HFFc6 (cell line): ENCODE data around the gene LCN10. TPM values are rescaled to one million over a fixed set of nuclear protein-coding genes. Genes with fewer than 3 reads are reported as not detected.

Experiments used
- DNase-seq: peaks from one replicate; pipeline ENCODE4 v3.0.0-alpha.2; 2018
- H3K27ac Mint-ChIP-seq: 2 replicates; pipeline ENCODE4 v1.8.0; 2020; ENCODE audit warnings: mild to moderate bottlenecking, mixed read lengths
- H3K27me3 Mint-ChIP-seq: 2 replicates; pipeline ENCODE4 v1.8.0; 2021; ENCODE audit warnings: mild to moderate bottlenecking, moderate library complexity, mixed read lengths; ENCODE audit not compliant: insufficient read depth
- H3K36me3 Mint-ChIP-seq: 2 replicates; pipeline ENCODE4 v1.8.0; 2021; ENCODE audit warnings: low read depth, mixed read lengths
- H3K4me1 Mint-ChIP-seq: 2 replicates; pipeline ENCODE4 v1.8.0; 2020; ENCODE audit warnings: low read depth, mixed read lengths
- H3K4me3 Mint-ChIP-seq: 2 replicates; pipeline ENCODE4 v1.8.0; 2020; ENCODE audit warnings: mild to moderate bottlenecking, moderate library complexity, mixed read lengths
- H3K9me3 Mint-ChIP-seq: 2 replicates; pipeline ENCODE4 v1.8.0; 2020; ENCODE audit warnings: mild to moderate bottlenecking, mixed read lengths
- total RNA-seq, 6 experiments: library from RNA; stranded (reverse); fragmentation: NEBNext Ultra II Directional; extraction: Animal tissue kit (Norgen Biotek cat#: 25700); gene quantifications; 2 replicates in 1 of 6; 3 replicates in 5 of 6; pipeline ENCODE4 v1.2.3, GENCODE V29; 2021
- TF ChIP-seq, protein P1 (sequence below): fragments of 200-600 bp; sonication (generic); IDR thresholded peaks from 2 replicates; pipeline ENCODE4 v1.5.0; 2021; ENCODE audit warnings: antibody characterized with exemption, mild to moderate bottlenecking

LCN10 gene
- total RNA-seq, 6 experiments from 2014 or later, result not detected

DNA sequence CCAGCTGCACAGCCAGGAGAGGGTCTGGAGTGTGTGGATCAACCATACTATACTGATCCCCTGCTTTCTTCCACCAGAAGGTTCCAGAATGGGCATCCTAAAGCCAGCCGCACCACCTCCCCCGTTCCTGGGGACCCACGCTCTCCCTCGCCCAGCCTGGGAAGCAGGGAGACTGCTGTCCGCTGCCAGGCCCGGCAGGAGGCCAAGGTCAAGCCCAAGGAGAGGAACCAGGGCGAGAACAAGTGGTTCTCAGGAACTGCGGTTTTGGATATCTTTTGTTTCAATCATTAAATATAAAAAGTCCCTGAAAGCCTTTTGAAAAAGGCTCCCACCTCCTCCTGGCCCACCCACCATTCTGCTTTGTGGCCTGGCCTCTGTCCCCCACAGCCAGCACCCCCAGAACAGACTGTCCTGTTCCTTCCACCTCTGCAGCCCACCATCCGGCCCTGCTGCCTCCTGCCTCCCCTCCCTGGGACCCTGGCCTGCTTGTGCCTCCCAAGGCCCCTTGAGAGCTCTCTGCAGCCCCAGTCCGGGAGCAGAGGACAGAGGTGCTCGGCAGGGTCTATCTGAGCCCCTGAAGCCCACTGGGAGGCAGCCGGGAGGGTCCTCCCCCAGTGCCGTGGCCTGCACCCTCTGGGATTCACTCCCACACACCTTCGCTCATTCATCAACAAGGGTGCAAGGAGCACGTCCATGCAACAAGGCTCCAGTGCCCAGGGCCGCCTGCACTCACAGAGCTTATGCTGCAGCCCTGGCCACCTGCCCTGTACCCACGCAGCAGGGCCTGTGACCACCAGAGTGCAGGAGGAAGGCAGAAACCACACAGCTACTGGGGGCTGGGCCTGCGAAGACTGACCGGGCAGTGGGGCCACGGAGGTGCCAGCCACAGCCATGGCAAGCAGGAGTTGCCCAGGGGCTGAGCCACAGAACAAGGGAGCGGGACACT is 6.2 kb upstream of the LCN10 start:
- Mint-ChIP-seq H3K4me3 (no peak overlapping the region), H3K27ac (no peak overlapping the region), H3K27me3 (peaks cover 13% of the 10 kb centered on the region; the same call in 1 of the 2 replicates), H3K36me3 (no peaks in the 10 kb centered on the region), H3K9me3 (peaks cover 12% of the 10 kb centered on the region), H3K4me1 (no peaks in the 10 kb centered on the region; the same call in 1 of the 2 replicates)
- TF ChIP-seq, protein P1, sequence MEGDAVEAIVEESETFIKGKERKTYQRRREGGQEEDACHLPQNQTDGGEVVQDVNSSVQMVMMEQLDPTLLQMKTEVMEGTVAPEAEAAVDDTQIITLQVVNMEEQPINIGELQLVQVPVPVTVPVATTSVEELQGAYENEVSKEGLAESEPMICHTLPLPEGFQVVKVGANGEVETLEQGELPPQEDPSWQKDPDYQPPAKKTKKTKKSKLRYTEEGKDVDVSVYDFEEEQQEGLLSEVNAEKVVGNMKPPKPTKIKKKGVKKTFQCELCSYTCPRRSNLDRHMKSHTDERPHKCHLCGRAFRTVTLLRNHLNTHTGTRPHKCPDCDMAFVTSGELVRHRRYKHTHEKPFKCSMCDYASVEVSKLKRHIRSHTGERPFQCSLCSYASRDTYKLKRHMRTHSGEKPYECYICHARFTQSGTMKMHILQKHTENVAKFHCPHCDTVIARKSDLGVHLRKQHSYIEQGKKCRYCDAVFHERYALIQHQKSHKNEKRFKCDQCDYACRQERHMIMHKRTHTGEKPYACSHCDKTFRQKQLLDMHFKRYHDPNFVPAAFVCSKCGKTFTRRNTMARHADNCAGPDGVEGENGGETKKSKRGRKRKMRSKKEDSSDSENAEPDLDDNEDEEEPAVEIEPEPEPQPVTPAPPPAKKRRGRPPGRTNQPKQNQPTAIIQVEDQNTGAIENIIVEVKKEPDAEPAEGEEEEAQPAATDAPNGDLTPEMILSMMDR, result no peak
- DNase-seq, result no peak

DNA sequence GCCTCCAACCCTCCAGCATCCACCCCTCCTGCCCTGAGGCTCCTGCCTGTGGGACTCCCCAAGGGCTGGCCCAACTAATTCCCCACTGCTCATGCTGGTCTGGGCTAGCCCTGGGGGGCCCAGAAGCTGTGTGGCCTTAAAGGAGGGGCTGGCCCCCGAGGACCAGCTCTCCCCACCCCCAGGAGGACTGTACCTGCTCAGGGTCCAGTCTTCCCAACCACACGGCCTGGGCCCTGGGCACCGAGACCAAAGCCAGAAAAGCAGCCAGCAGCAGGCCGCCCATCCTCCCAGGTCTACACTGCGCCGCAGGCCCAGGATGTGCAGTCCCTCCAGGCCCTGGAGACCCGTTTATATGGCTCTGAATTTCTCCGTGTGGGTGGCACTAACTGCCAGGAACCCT is 5.5 kb upstream of the LCN10 start, which contains the start of gene LCN6:
TSS of gene LCN6 (minus strand) at position 325 of the 400 bp plus-strand sequence. CDS start at position 283, 42 bp downstream.
- TF ChIP-seq, protein P1, result no peak
- H3K27me3 Mint-ChIP-seq, result peaks cover 13% of the 10 kb centered on the region; the same call in 1 of the 2 replicates
- H3K4me3 Mint-ChIP-seq, result no peak within 1 kb of the TSS
- no peak for DNase-seq
- H3K4me1 Mint-ChIP-seq, result no peaks in the 10 kb centered on the region; the same call in 1 of the 2 replicates
- no peak within 1 kb of the TSS for H3K27ac Mint-ChIP-seq
- no peaks in the 10 kb centered on the region for H3K36me3 Mint-ChIP-seq
- H3K9me3 Mint-ChIP-seq, result peaks cover 12% of the 10 kb centered on the region

DNA sequence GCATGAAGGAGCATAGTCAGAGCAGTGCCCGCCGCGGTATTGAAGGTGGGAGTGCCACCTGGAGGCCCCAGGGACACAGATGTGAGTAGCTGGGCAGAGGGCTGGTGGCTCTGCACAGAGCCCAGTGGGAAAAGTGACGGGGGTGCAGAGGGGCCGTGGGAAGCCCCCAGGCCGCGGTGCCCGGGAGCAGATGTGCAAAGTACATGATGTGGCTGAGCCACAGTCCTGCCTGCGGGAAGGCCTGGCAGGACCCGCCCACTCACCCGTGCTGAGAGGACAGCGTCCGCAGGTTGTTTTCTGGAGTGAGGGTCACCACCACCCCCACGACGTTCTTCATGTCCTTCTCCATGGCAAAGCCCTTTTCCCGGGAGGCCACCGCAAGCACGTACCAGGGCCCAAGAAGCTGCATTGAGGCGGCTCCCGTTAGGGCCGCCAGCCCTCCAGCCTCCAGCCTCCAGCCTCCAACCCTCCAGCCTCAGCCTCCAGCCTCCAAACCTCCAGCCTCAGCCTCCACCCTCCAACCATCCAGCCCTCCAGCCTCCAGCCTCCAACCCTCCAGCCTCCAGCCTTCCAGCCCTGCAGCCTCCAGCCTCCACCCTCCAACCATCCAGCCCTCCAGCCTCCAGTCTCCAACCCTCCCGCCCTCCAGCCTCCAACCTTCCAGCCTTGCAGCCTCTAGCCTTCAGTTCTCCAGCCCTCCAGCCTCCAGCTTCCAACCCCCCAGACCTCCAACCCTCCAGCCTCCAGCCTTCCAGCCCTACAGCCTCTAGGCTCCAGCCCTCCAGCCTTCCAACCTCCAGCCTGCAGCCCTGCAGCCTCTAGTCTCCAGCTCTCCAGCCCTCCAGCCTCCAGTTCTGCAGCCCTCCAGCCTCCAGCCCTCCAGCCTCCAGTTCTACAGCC is 4.7 kb upstream of the LCN10 start:
- peaks cover 9% of the 10 kb centered on the region for H3K27me3 Mint-ChIP-seq
- no peak overlapping the region for H3K4me3 Mint-ChIP-seq
- no peak for DNase-seq
- H3K27ac Mint-ChIP-seq, result no peak overlapping the region
- H3K36me3 Mint-ChIP-seq, result no peaks in the 10 kb centered on the region
- H3K9me3 Mint-ChIP-seq, result peaks cover 10% of the 10 kb centered on the region
- TF ChIP-seq, protein P1, result no peak
- H3K4me1 Mint-ChIP-seq, result no peaks in the 10 kb centered on the region; the same call in 1 of the 2 replicates

DNA sequence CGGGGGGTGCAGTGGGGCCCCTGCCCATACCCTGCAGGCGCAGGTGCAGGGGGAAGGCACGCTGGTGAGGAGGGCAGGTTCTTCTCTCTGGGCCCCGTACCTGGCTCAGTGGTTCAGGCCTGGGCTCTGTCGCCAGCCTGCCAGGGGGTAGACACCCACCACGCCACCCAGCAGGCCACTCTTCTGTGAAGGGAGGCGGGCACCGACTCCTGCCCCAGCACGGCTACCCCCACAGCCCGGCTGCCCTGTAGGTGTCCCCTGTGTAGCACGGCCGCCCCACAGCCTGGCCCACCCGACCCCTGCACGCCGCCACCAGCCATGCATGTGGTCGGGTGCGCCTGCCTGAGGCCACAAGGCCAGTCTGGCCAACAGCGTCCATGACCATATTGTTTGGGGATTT is 3.9 kb upstream of the LCN10 start:
- peaks cover 7% of the 10 kb centered on the region for H3K27me3 Mint-ChIP-seq
- H3K4me3 Mint-ChIP-seq, result no peak overlapping the region
- TF ChIP-seq, protein P1, result no peak
- DNase-seq, result no peak
- no peak overlapping the region for H3K27ac Mint-ChIP-seq
- no peaks in the 10 kb centered on the region; the same call in 1 of the 2 replicates for H3K4me1 Mint-ChIP-seq
- peaks cover 2% of the 10 kb centered on the region for H3K9me3 Mint-ChIP-seq
- no peaks in the 10 kb centered on the region for H3K36me3 Mint-ChIP-seq

DNA sequence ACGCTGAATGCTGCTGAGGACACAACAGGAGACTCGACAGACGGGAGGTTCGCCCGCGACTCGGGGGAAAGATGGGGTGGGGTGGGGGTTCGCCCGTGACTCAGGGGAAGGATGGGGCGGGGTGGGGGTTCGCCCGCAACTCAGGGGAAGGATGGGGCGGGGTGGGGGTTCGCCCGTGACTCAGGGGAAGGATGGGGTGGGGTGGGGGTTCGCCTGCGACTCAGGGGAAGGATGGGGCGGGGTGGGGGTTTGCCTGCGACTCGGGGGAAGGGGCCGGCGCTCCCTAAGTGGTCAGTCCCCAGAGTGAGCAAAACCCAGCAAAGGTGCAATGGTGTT is 3.4 kb upstream of the LCN10 start:
- peaks cover 8% of the 10 kb centered on the region for H3K27me3 Mint-ChIP-seq
- TF ChIP-seq, protein P1, result no peak
- no peaks in the 10 kb centered on the region; the same call in 1 of the 2 replicates for H3K4me1 Mint-ChIP-seq
- no peaks in the 10 kb centered on the region for H3K36me3 Mint-ChIP-seq
- no peak for DNase-seq
- H3K4me3 Mint-ChIP-seq, result no peak overlapping the region
- no peaks in the 10 kb centered on the region for H3K9me3 Mint-ChIP-seq
- no peak overlapping the region for H3K27ac Mint-ChIP-seq
